H1 (cell line): ENCODE data around the gene VWF. TPM values are rescaled to one million over a fixed set of nuclear protein-coding genes. Genes with fewer than 3 reads are reported as not detected.

Experiments used
- CTCF ChIA-PET: fragments of 300-600 bp; sonication (Branson Sonifier 250); formaldehyde crosslinking; loops from one replicate; lab custom pipeline; 2021; ENCODE audit not compliant: partially characterized antibody; lab: Charles Lee
- POLR2A ChIA-PET: fragments of 300-600 bp; sonication (Branson Sonifier 250); formaldehyde crosslinking; loops from one replicate; lab custom pipeline; 2021; ENCODE audit warnings: inconsistent platforms; ENCODE audit not compliant: partially characterized antibody; lab: Charles Lee
- DNase-seq, 2 experiments: peaks; one replicate each; pipeline versions ENCODE4 v3.0.0 to v3.0.0-alpha.2; 2010 to 2022; ENCODE audit warnings: low spot score in 2 of 2, low read depth in 1 of 2, mixed read lengths in 1 of 2
- FAIRE-seq: peaks from 2 replicates; lab custom pipeline; 2011; peaks lifted over from hg19 to GRCh38; lab: Jason Lieb, UNC
- H2AFZ ChIP-seq: 2 replicates; pipeline ENCODE4 v1.8.1; 2012; ENCODE audit warnings: low read length, inconsistent platforms
- H2AK5ac ChIP-seq: 2 replicates; pipeline ENCODE4 v1.6.1; 2013; ENCODE audit warnings: low read depth, low read length
- H2BK120ac ChIP-seq: replicated peaks from 2 replicates; pipeline ENCODE3; 2013; ENCODE audit warnings: low read depth, low read length, inconsistent platforms
- H2BK12ac ChIP-seq: 2 replicates; pipeline ENCODE4 v1.6.1; 2013; ENCODE audit warnings: low read depth, low read length
- H2BK15ac ChIP-seq: 2 replicates; pipeline ENCODE4 v1.6.1; 2013; ENCODE audit warnings: low read length
- H2BK20ac ChIP-seq: 2 replicates; pipeline ENCODE4 v1.6.1; 2013; ENCODE audit warnings: low read length
- H2BK5ac ChIP-seq: 2 replicates; pipeline ENCODE4 v1.6.1; 2013; ENCODE audit warnings: low read depth, low read length
- H3K14ac ChIP-seq: 2 replicates; pipeline ENCODE4 v1.6.1; 2013; ENCODE audit warnings: inconsistent platforms; ENCODE audit not compliant: insufficient read length
- H3K18ac ChIP-seq: 2 replicates; pipeline ENCODE4 v1.6.1; 2013; ENCODE audit warnings: low read length; ENCODE audit errors: extremely low read depth
- H3K23ac ChIP-seq: 2 replicates; pipeline ENCODE4 v1.6.1; 2013; ENCODE audit warnings: inconsistent platforms; ENCODE audit not compliant: insufficient read length
- H3K23me2 ChIP-seq: 2 replicates; pipeline ENCODE4 v1.6.1; 2013; ENCODE audit warnings: low read depth, low read length
- H3K27ac ChIP-seq: 2 replicates; pipeline ENCODE4 v1.6.1; 2011; ENCODE audit warnings: low read depth, low read length, inconsistent platforms
- H3K27me3 ChIP-seq, 4 experiments: replicated peaks in 1 of 4; 1 replicate in 1 of 4; 2 replicates in 3 of 4; pipeline versions ENCODE4 v1.6.1 to v1.8.1; 2011 to 2013; ENCODE audit warnings: low read length in 3 of 4, mild to moderate bottlenecking in 3 of 4, inconsistent platforms in 2 of 4, mixed read lengths in 2 of 4, moderate library complexity in 1 of 4; ENCODE audit not compliant: control insufficient read depth in 3 of 4, insufficient read depth in 3 of 4; ENCODE audit errors: extremely low read depth in 1 of 4
- H3K36me3 ChIP-seq, 4 experiments: 2 replicates each; pipeline versions ENCODE4 v1.6.1 to v1.8.1; 2011 to 2013; ENCODE audit warnings: mild to moderate bottlenecking in 4 of 4, low read length in 3 of 4, moderate library complexity in 2 of 4, control low read depth in 1 of 4, inconsistent platforms in 1 of 4; ENCODE audit not compliant: insufficient read depth in 4 of 4, control insufficient read depth in 2 of 4
- H3K4ac ChIP-seq: replicated peaks from 2 replicates; pipeline ENCODE3; 2013; ENCODE audit warnings: low read length, low read depth, mixed read lengths, inconsistent platforms; ENCODE audit not compliant: insufficient read length
- H3K4me1 ChIP-seq, 4 experiments: replicated peaks in 1 of 4; 1 replicate in 1 of 4; 2 replicates in 3 of 4; pipeline versions ENCODE4 v1.6.1 to v1.8.1; 2011 to 2013; ENCODE audit warnings: low read length in 3 of 4, inconsistent platforms in 2 of 4, mixed read lengths in 1 of 4; ENCODE audit not compliant: insufficient read depth in 4 of 4, control insufficient read depth in 3 of 4
- H3K4me2 ChIP-seq, 2 experiments: 2 replicates each; pipeline versions ENCODE4 v1.6.1 to v1.8.1; 2011 to 2013; ENCODE audit warnings: low read depth in 2 of 2, low read length in 2 of 2, control low read depth in 1 of 2, inconsistent platforms in 1 of 2, mild to moderate bottlenecking in 1 of 2; ENCODE audit not compliant: insufficient read depth in 1 of 2
- H3K4me3 ChIP-seq, 4 experiments: fragments of 200-600, 300-600 bp in 1 of 4; sonication (generic), shearing (Covaris generic), sonication (Bioruptor Twin) in 1 of 4; 2 replicates each; pipeline versions ENCODE4 v1.5.1 to v1.8.1; 2011 to 2016; ENCODE audit warnings: low read length in 4 of 4, low read depth in 3 of 4, control low read depth in 2 of 4, inconsistent platforms in 2 of 4, mild to moderate bottlenecking in 2 of 4, mixed read lengths in 1 of 4, moderate library complexity in 1 of 4; ENCODE audit not compliant: insufficient read depth in 2 of 4; ENCODE audit errors: extremely low read depth in 1 of 4
- H3K56ac ChIP-seq: replicated peaks from 2 replicates; pipeline ENCODE3; 2013; ENCODE audit warnings: low read depth, mild to moderate bottlenecking, mixed read lengths, low read length, inconsistent platforms; ENCODE audit not compliant: insufficient read length
- H3K79me1 ChIP-seq: 2 replicates; pipeline ENCODE4 v1.6.1; 2013; ENCODE audit warnings: low read depth, low read length, control low read depth
- H3K79me2 ChIP-seq, 2 experiments: 2 replicates each; pipeline versions ENCODE4 v1.6.1 to v1.8.1; 2012 to 2013; ENCODE audit warnings: low read length in 2 of 2, mild to moderate bottlenecking in 2 of 2, inconsistent platforms in 1 of 2; ENCODE audit not compliant: insufficient read depth in 2 of 2, control insufficient read depth in 1 of 2
- H3K9ac ChIP-seq, 4 experiments: replicated peaks in 1 of 4; 1 replicate in 1 of 4; 2 replicates in 3 of 4; pipeline versions ENCODE4 v1.6.1 to v1.8.1; 2011 to 2013; ENCODE audit warnings: low read depth in 3 of 4, low read length in 3 of 4, control low read depth in 2 of 4, mild to moderate bottlenecking in 2 of 4, moderate library complexity in 2 of 4, inconsistent platforms in 1 of 4; ENCODE audit errors: extremely low read depth in 1 of 4
- H3K9me3 ChIP-seq, 2 experiments: 2 replicates each; pipeline versions ENCODE4 v1.6.1 to v1.8.1; 2012 to 2013; ENCODE audit warnings: mild to moderate bottlenecking in 2 of 2, moderate library complexity in 2 of 2, control low read depth in 1 of 2, inconsistent platforms in 1 of 2, low read depth in 1 of 2, low read length in 1 of 2, mixed read lengths in 1 of 2; ENCODE audit not compliant: insufficient read depth in 2 of 2
- H4K20me1 ChIP-seq, 2 experiments: replicated peaks in 1 of 2; 2 replicates each; pipeline versions ENCODE3 to v1.8.1; 2011 to 2013; ENCODE audit warnings: inconsistent platforms in 2 of 2, low read length in 2 of 2, mild to moderate bottlenecking in 1 of 2; ENCODE audit not compliant: insufficient read depth in 2 of 2, control insufficient read depth in 1 of 2
- H4K5ac ChIP-seq: 2 replicates; pipeline ENCODE4 v1.6.1; 2013; ENCODE audit warnings: low read length, low read depth, mixed read lengths, inconsistent platforms; ENCODE audit not compliant: insufficient read length
- H4K8ac ChIP-seq: 2 replicates; pipeline ENCODE4 v1.8.0; 2013; ENCODE audit warnings: mild to moderate bottlenecking, moderate library complexity, low read length, inconsistent platforms; ENCODE audit not compliant: insufficient read depth; ENCODE audit errors: extremely low read depth
- H4K91ac ChIP-seq: replicated peaks from 2 replicates; pipeline ENCODE3; 2013; ENCODE audit warnings: low read length, mixed read lengths, inconsistent platforms; ENCODE audit not compliant: insufficient read length
- BCL11A ChIP-seq, 2 experiments: IDR thresholded peaks; one replicate each; pipeline ENCODE4 v1.6.1; 2011; ENCODE audit warnings: low read depth in 2 of 2, low read length in 2 of 2, mild to moderate bottlenecking in 2 of 2
- CEBPB ChIP-seq: IDR thresholded peaks from 2 replicates; pipeline ENCODE4 v1.6.1; 2012; ENCODE audit warnings: low read depth, low read length
- FOSL1 ChIP-seq: IDR thresholded peaks from 2 replicates; pipeline ENCODE4 v1.6.1; 2011; ENCODE audit warnings: mild to moderate bottlenecking, low read depth, low read length, moderate library complexity; ENCODE audit not compliant: insufficient read depth
- GABPA ChIP-seq: IDR thresholded peaks from 2 replicates; pipeline ENCODE4 v1.6.1; 2011; ENCODE audit warnings: mild to moderate bottlenecking, low read length, moderate library complexity, borderline replicate concordance; ENCODE audit not compliant: insufficient read depth
- POLR2AphosphoS5 ChIP-seq: IDR thresholded peaks from 2 replicates; pipeline ENCODE4 v1.6.1; 2011; ENCODE audit warnings: low read depth, low read length
- RAD21 ChIP-seq, 2 experiments: IDR thresholded peaks in 1 of 2; conservative IDR thresholded peaks in 1 of 2; 2 replicates each; pipeline ENCODE4 v1.6.1; 2011; ENCODE audit warnings: low read depth in 2 of 2, low read length in 2 of 2, improper control_type of control experiment in 1 of 2, inconsistent platforms in 1 of 2, mild to moderate bottlenecking in 1 of 2, moderate library complexity in 1 of 2
- RBBP5 ChIP-seq: IDR thresholded peaks from 2 replicates; pipeline ENCODE4 v1.7.1; 2012; ENCODE audit warnings: low read depth, mild to moderate bottlenecking, inconsistent platforms, low read length, moderate library complexity, borderline replicate concordance
- RXRA ChIP-seq: IDR thresholded peaks from 2 replicates; pipeline ENCODE4 v1.6.1; 2011; ENCODE audit warnings: low read depth, mild to moderate bottlenecking, low read length, moderate library complexity; ENCODE audit not compliant: insufficient read depth
- SIN3A ChIP-seq, 2 experiments: IDR thresholded peaks in 1 of 2; conservative IDR thresholded peaks in 1 of 2; 2 replicates each; pipeline ENCODE4 v1.6.1; 2011 to 2012; ENCODE audit warnings: low read length in 2 of 2, improper control_type of control experiment in 1 of 2, low read depth in 1 of 2, mild to moderate bottlenecking in 1 of 2
- SIRT6 ChIP-seq: IDR thresholded peaks from one replicate; pipeline ENCODE4 v1.7.1; 2012; ENCODE audit warnings: low read length, inconsistent platforms
- TCF12 ChIP-seq: IDR thresholded peaks from 2 replicates; pipeline ENCODE4 v1.6.1; 2011; ENCODE audit warnings: low read depth, mild to moderate bottlenecking, low read length
- WGBS, 2 experiments: shearing (Covaris generic) in 1 of 2; methylation state at CpG; one replicate each; pipeline versions ENCODE4 v1.1.6 to v1.1.7; 2013 to 2015; ENCODE audit warnings: low lambda C conversion rate in 2 of 2, mixed read lengths in 2 of 2, inconsistent platforms in 1 of 2, low coverage in 1 of 2, missing lambda C conversion rate in 1 of 2; ENCODE audit not compliant: insufficient replicate concordance in 2 of 2, insufficient coverage in 1 of 2, insufficient read length in 1 of 2; ENCODE audit errors: extremely low coverage in 1 of 2, missing lambda C conversion rate in 1 of 2; 5-methylcytosine and 5-hydroxymethylcytosine counted together
- polyA plus RNA-seq, 7 experiments: library from polyadenylated mRNA; depleted of rRNA in 3 of 7; stranded (reverse) in 5 of 7; unstranded in 2 of 7; fragments of >200 nt in 5 of 7; fragments of 200-250 nt in 2 of 7; gene quantifications; 1 replicate in 5 of 7; 2 replicates in 1 of 7; 4 replicates in 1 of 7; pipeline versions ENCODE4 v1.2.1 to v1.2.3, GENCODE V29; 2011 to 2013; ENCODE audit warnings: missing spikeins in 2 of 7, mixed read lengths in 2 of 7
- total RNA-seq: library from RNA; stranded (reverse); fragmentation: NEBNext Ultra II Directional; extraction: Animal tissue kit (Norgen Biotek cat#: 25700); gene quantifications from 2 replicates; pipeline ENCODE4 v1.2.1, GENCODE V29; 2021
- TF ChIP-seq, protein P1 (sequence below): IDR thresholded peaks from 2 replicates; pipeline ENCODE4 v1.6.1; 2011; ENCODE audit warnings: low read length, improper control_type of control experiment

VWF gene
- total and polyA plus RNA-seq, 2 of the 8 experiments (the other 6 are each of a cell fraction or from before 2014, with no cell fraction given): 0.39 to 0.60 TPM

GRCh38 chr12:5916785-5917290 lies 207.6 kb downstream of the VWF start:
- H3K56ac ChIP-seq: no peak overlapping the region
- no peak overlapping the region for H2AFZ ChIP-seq
- H2BK15ac ChIP-seq: no peak overlapping the region
- no peaks in the 10 kb centered on the region for H3K4me1 ChIP-seq
- H3K18ac ChIP-seq: no peak overlapping the region
- no peaks in the 10 kb centered on the region for H3K79me1 ChIP-seq
- no peak overlapping the region for H2BK120ac ChIP-seq
- ChIA-PET CTCF (interaction anchor here (1.1 to 1.8 kb wide), 4 partner anchors 18 to 121 kb away, joined by 4 to 10 read pairs (median 6); no protein-coding TSS in a partner anchor), POLR2A (no interaction called here)
- H3K4me3 ChIP-seq: no peak overlapping the region
- 90% methylated on average over 9 of the region's 9 CpGs; no CpG with 5 or more reads in 1 of the 2 experiments for WGBS, 2 experiments
- no peak overlapping the region for H4K91ac ChIP-seq
- no peak overlapping the region for H3K4me2 ChIP-seq
- no peaks in the 10 kb centered on the region for H4K20me1 ChIP-seq
- no peaks in the 10 kb centered on the region for H3K79me2 ChIP-seq
- no peaks in the 10 kb centered on the region for H3K36me3 ChIP-seq
- H3K9ac ChIP-seq: no peak overlapping the region
- no peak overlapping the region for H2AK5ac ChIP-seq
- H3K23me2 ChIP-seq: no peaks in the 10 kb centered on the region
- H4K5ac ChIP-seq: no peak overlapping the region
- no peaks in the 10 kb centered on the region for H3K27me3 ChIP-seq
- TF ChIP-seq TCF12: no peak
- no peak for TF ChIP-seq RBBP5
- TF ChIP-seq, protein P1, sequence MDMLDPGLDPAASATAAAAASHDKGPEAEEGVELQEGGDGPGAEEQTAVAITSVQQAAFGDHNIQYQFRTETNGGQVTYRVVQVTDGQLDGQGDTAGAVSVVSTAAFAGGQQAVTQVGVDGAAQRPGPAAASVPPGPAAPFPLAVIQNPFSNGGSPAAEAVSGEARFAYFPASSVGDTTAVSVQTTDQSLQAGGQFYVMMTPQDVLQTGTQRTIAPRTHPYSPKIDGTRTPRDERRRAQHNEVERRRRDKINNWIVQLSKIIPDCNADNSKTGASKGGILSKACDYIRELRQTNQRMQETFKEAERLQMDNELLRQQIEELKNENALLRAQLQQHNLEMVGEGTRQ: no peak
- TF ChIP-seq FOSL1: no peak
- no peak for TF ChIP-seq GABPA
- no peak for TF ChIP-seq SIN3A (conservative IDR thresholded peaks at IDR 0.05 in 1 of 2, IDR thresholded peaks at IDR 0.05 in 1 of 2; ENCODE audit: low read depth in 1 of 2, low read length in 2 of 2)
- TF ChIP-seq POLR2AphosphoS5: no peak
- TF ChIP-seq CEBPB: no peak
- no peak for TF ChIP-seq SIRT6
- no peak for TF ChIP-seq RXRA
- no peak for TF ChIP-seq RAD21 (IDR thresholded peaks at IDR 0.05 in 1 of 2, conservative IDR thresholded peaks at IDR 0.05 in 1 of 2; ENCODE audit: low read depth in 2 of 2, low read length in 2 of 2)
- no peak for TF ChIP-seq BCL11A (IDR thresholded peaks at IDR 0.05; ENCODE audit: low read depth in 2 of 2, low read length in 2 of 2)
- FAIRE-seq (no peak), DNase-seq (no peak)
- H2BK5ac ChIP-seq: no peak overlapping the region
- H3K27ac ChIP-seq: no peak overlapping the region
- H4K8ac ChIP-seq: no peak overlapping the region
- H2BK20ac ChIP-seq: no peak overlapping the region
- H3K23ac ChIP-seq: no peak overlapping the region
- no peak overlapping the region for H3K4ac ChIP-seq
- H3K9me3 ChIP-seq: no peaks in the 10 kb centered on the region
- H3K14ac ChIP-seq: no peak overlapping the region
- H2BK12ac ChIP-seq: no peak overlapping the region
